HG02759 (cell line): Measurements from ENCODE around the gene SV2C.
A peak's percentile ranks its signal among the peaks of the same experiment; 100 is the strongest.

Experiments used
- ATAC-seq: cut with Tn5 transposase; IDR thresholded peaks from one replicate; pipeline ENCODE4 v1.9.1; 2021; ENCODE audit warnings: mild to moderate bottlenecking, moderate library complexity; ENCODE audit not compliant: unreplicated experiment

Gene SV2C

DNA sequence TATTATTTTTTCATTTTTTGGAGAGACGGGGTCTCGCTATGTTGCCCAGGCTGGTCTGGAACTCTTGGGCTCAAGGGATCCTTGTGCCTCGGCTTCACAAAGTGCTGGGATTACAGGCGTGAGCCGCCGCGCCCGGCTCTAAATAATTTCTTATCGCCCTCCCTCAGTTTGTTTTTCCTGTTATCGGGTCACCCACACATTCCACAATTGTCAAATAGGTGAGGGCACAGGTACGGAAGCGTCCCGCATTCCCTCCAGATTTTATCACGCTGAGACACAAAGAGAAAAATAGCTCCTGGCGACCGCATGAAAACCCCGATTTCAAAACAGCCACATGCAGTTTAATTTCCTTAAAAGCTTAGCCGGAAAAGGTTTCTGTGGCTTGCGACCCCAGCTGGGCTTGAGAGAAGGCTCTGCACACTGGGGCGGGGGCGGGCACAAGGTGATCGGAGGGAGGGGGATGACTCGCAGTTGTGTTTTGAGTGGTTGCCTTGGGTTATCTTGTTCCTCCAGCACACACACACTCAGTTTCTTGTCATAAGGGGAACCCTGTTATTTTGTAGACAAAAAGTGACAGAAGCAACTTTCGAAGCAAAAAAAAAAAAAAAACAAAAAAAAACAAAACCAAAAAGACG is 319.2 kb downstream of the SV2C start:
- ATAC-seq: peak; percentile 48

GRCh38 chr5:76402886-76403765 is 319.9 kb downstream of the SV2C start, which contains the start of gene IQGAP2:
Gene IQGAP2 (plus strand): TSS chr5:76403285. CDS start chr5:76403546, 261 bp downstream.
- ATAC-seq: peak; percentile 68
